HUDEP-2 (cell line): Measurements from ENCODE around the gene C11orf52.

Experiments
- DNase-seq, 76 experiments: peaks; one replicate each; lab custom pipeline; 2025; ENCODE audit not compliant: unreplicated experiment in 76 of 76; lab: John Stamatoyannopoulos, UW

Gene C11orf52

GRCh38 chr11:111969344-111969743 is 50.6 kb downstream of the C11orf52 start:
- DNase-seq: no peak

DNA sequence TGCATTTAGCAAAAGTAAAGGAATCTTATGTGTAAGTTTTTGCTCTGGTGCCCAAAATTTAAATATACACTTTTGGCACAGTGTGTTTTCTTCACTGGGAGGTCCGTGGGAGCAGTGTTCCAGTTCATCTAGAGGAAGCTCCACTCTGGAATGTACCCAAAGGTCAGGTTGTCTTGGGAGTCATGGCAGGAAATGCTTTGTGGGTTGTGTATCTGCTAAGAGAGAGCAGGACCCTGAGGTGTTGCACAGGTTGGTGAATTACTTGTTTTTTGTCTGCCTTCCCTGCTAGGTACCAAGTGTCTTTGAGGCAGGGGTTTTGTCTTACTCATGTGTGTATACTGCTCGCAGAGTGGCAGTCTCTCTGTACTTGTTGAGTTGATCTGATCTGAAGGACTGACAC is 55.7 kb downstream of the C11orf52 start:
- DNase-seq: no peak

DNA sequence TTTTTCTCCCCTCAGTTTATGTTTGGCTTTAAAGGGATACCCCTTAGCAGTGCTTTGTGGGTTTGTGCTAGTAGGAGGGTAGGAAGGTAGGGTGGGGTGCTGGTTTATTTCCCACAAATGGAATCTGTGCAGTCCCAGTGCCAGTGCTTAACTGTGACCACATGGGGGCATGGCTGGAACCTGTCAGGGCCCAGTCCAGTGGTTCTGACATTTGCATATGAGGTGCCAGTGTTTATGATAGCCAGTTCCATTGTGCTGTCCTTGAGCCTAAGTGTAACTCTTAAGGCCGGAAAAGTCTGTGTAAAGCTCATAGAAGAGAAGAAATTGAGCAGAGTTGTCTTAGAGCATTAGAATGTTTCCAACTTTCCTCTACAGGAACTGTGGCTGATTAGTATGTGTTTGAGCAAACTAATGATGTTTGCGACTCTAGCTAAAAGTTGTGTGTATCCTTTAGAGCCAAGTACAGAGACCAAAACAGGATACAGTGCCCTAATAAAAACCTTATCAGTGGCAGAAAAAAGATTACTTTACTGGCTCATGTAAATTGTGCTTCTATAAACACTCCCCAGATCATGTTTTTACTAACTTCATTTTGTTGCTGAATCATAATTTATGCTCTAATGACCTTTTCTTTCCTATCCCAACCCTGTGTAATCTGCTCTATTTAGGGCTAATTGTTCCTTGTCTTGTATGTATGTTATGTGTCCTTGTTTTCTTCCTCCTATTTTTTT is 56.5 kb downstream of the C11orf52 start:
- DNase-seq: peak in 3 of 76 experiments; percentile 8 to 16 (median 14)

- no peak for DNase-seq
These were observed 57.5 kb downstream of the C11orf52 start for GRCh38 chr11:111976119-111976766.
